Endodermal cell (in vitro differentiated cells): ENCODE measurements around the gene JAKMIP1. TPM values are rescaled to one million over a fixed set of nuclear protein-coding genes. Genes with fewer than 3 reads are reported as not detected.

Source experiments
- DNase-seq: peaks from one replicate; pipeline ENCODE4 v3.0.0-alpha.2; 2017
- H3K27ac ChIP-seq: 2 replicates; pipeline ENCODE4 v1.5.1; 2013; ENCODE audit warnings: mild to moderate bottlenecking, low read depth, low read length, moderate library complexity
- H3K27me3 ChIP-seq: 2 replicates; pipeline ENCODE4 v1.6.1; 2013; ENCODE audit warnings: mild to moderate bottlenecking, low read length, moderate library complexity; ENCODE audit not compliant: insufficient read depth, control insufficient read depth, poor library complexity, severe bottlenecking
- H3K36me3 ChIP-seq: 2 replicates; pipeline ENCODE4 v1.7.0; 2013; ENCODE audit warnings: mild to moderate bottlenecking, low read length, moderate library complexity; ENCODE audit not compliant: control insufficient read depth, insufficient read depth
- H3K4me1 ChIP-seq: one replicate; pipeline ENCODE4 v1.7.0; 2013; ENCODE audit warnings: low read length; ENCODE audit not compliant: control insufficient read depth, insufficient read depth
- H3K4me3 ChIP-seq: 2 replicates; pipeline ENCODE4 v1.5.1; 2013; ENCODE audit warnings: mild to moderate bottlenecking, low read length, moderate library complexity
- H3K9ac ChIP-seq: 2 replicates; pipeline ENCODE4 v1.6.1; 2013; ENCODE audit warnings: mild to moderate bottlenecking, low read length, moderate library complexity; ENCODE audit not compliant: poor library complexity, severe bottlenecking; ENCODE audit errors: extremely low read depth
- H3K9me3 ChIP-seq: 2 replicates; pipeline ENCODE4 v1.6.1; 2013; ENCODE audit warnings: mild to moderate bottlenecking, low read length, moderate library complexity; ENCODE audit not compliant: control insufficient read depth
- H3K27ac Mint-ChIP-seq: 2 replicates; pipeline ENCODE4 v1.8.0; 2020; ENCODE audit warnings: mixed read lengths
- H3K27me3 Mint-ChIP-seq: 2 replicates; pipeline ENCODE4 v1.8.0; 2021; ENCODE audit warnings: mild to moderate bottlenecking, mixed read lengths; ENCODE audit not compliant: insufficient read depth
- H3K36me3 Mint-ChIP-seq: 2 replicates; pipeline ENCODE4 v1.8.0; 2020; ENCODE audit warnings: low read depth, mixed read lengths
- H3K4me1 Mint-ChIP-seq: 2 replicates; pipeline ENCODE4 v1.8.0; 2020; ENCODE audit warnings: mixed read lengths
- H3K4me3 Mint-ChIP-seq: 2 replicates; pipeline ENCODE4 v1.8.0; 2020; ENCODE audit warnings: mild to moderate bottlenecking, moderate library complexity, mixed read lengths
- H3K9me3 Mint-ChIP-seq: 2 replicates; pipeline ENCODE4 v1.8.0; 2020; ENCODE audit warnings: mild to moderate bottlenecking, mixed read lengths
- WGBS, 2 experiments: methylation state at CpG; one replicate each; pipeline versions ENCODE4 v1.1.5 to v1.1.7; 2013; ENCODE audit warnings: missing lambda C conversion rate in 2 of 2, mixed read lengths in 1 of 2; ENCODE audit not compliant: insufficient coverage in 1 of 2, insufficient read length in 1 of 2; 5-methylcytosine and 5-hydroxymethylcytosine counted together
- total RNA-seq, 2 donors: library from RNA; stranded (reverse); fragmentation: NEBNext Ultra II Directional in 1 of 2; extraction: Animal tissue kit (Norgen Biotek cat#: 25700) in 1 of 2; gene quantifications; 2 replicates in 1 of 2; 3 replicates in 1 of 2; pipeline ENCODE4 v1.2.1, GENCODE V29; 2021
- TF ChIP-seq, protein P1 (sequence below): fragments of 200-600 bp; sonication (generic); conservative IDR thresholded peaks from 2 replicates; pipeline ENCODE4 v1.5.0; 2021; ENCODE audit warnings: antibody characterized with exemption, mild to moderate bottlenecking

Gene JAKMIP1
- total RNA-seq, 2 donors from 2014 or later, result 10.4 to 11.2 TPM

- Mint-ChIP-seq H3K36me3 (no peaks in the 10 kb centered on the region), H3K4me1 (peaks cover 4% of the 10 kb centered on the region), H3K27me3 (no peaks in the 10 kb centered on the region), H3K9me3 (no peaks in the 10 kb centered on the region), H3K27ac (no peak overlapping the region), H3K4me3 (no peak overlapping the region)
- DNase-seq, result no peak
- no peak overlapping the region for H3K9ac ChIP-seq
- WGBS, 2 experiments, result 84 to 90% methylated on average over 9 to 11 of the region's 11 CpGs
- no peak overlapping the region for H3K4me3 ChIP-seq
- no peaks in the 10 kb centered on the region for H3K27me3 ChIP-seq
- H3K27ac ChIP-seq, result no peak overlapping the region
- no peaks in the 10 kb centered on the region for H3K9me3 ChIP-seq
- TF ChIP-seq, protein P1, sequence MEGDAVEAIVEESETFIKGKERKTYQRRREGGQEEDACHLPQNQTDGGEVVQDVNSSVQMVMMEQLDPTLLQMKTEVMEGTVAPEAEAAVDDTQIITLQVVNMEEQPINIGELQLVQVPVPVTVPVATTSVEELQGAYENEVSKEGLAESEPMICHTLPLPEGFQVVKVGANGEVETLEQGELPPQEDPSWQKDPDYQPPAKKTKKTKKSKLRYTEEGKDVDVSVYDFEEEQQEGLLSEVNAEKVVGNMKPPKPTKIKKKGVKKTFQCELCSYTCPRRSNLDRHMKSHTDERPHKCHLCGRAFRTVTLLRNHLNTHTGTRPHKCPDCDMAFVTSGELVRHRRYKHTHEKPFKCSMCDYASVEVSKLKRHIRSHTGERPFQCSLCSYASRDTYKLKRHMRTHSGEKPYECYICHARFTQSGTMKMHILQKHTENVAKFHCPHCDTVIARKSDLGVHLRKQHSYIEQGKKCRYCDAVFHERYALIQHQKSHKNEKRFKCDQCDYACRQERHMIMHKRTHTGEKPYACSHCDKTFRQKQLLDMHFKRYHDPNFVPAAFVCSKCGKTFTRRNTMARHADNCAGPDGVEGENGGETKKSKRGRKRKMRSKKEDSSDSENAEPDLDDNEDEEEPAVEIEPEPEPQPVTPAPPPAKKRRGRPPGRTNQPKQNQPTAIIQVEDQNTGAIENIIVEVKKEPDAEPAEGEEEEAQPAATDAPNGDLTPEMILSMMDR, result peak; percentile 41
- no peaks in the 10 kb centered on the region for H3K36me3 ChIP-seq
- peaks cover 5% of the 10 kb centered on the region for H3K4me1 ChIP-seq
Observed at GRCh38 chr4:6032249-6033244, 167.8 kb downstream of the JAKMIP1 start.

- Histone ChIP-seq H3K9me3 (no peaks in the 10 kb centered on the region), H3K36me3 (no peaks in the 10 kb centered on the region), H3K4me1 (peaks cover 5% of the 10 kb centered on the region), H3K27me3 (no peaks in the 10 kb centered on the region), H3K4me3 (no peak overlapping the region), H3K27ac (no peak overlapping the region), H3K9ac (no peak overlapping the region)
- peaks cover 4% of the 10 kb centered on the region for H3K4me1 Mint-ChIP-seq
- 91 to 100% methylated on average over 3 to 5 of the region's 5 CpGs for WGBS, 2 experiments
- H3K4me3 Mint-ChIP-seq, result no peak overlapping the region
- H3K36me3 Mint-ChIP-seq, result no peaks in the 10 kb centered on the region
- TF ChIP-seq, protein P1, result no peak
- no peaks in the 10 kb centered on the region for H3K9me3 Mint-ChIP-seq
- DNase-seq, result no peak
- no peaks in the 10 kb centered on the region for H3K27me3 Mint-ChIP-seq
- no peak overlapping the region for H3K27ac Mint-ChIP-seq
Observed at GRCh38 chr4:6031846-6032245, 168.5 kb downstream of the JAKMIP1 start.

DNA sequence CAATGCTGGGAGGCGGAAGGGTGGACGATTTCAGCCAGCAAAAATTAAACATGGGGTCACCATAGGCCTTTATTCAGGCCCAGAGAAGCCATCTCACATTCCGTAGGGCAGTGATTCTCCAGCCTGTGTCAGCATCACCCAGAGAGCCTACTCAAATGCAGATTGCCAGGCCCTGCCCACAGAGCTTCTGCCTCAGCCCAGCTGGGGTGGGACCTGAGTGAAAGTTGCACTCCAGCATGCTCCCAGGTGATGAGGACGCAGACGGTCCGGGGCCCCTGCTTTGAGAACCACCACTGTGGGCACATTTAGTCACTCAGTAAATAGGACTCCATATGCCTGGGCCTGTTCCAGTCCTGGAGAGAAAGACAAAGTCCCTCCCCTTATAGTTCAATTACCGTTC, 169.7 kb downstream of the JAKMIP1 start:
- Mint-ChIP-seq H3K4me3 (no peak overlapping the region), H3K27ac (no peak overlapping the region), H3K27me3 (no peaks in the 10 kb centered on the region), H3K36me3 (no peaks in the 10 kb centered on the region), H3K4me1 (no peaks in the 10 kb centered on the region), H3K9me3 (no peaks in the 10 kb centered on the region)
- Histone ChIP-seq H3K27ac (no peak overlapping the region), H3K27me3 (no peaks in the 10 kb centered on the region), H3K9me3 (no peaks in the 10 kb centered on the region), H3K36me3 (no peaks in the 10 kb centered on the region), H3K9ac (no peak overlapping the region), H3K4me1 (no peaks in the 10 kb centered on the region), H3K4me3 (no peak overlapping the region)
- DNase-seq, result no peak
- TF ChIP-seq, protein P1, result no peak
- WGBS, 2 experiments, result 93 to 98% methylated on average over 6 to 7 of the region's 7 CpGs
